ENCODE results near the gene SGCD. TPM values are rescaled to one million over a fixed set of nuclear protein-coding genes. Genes with fewer than 3 reads are reported as not detected.

SGCD gene
- polyA plus RNA-seq, 3 donors = 0.32 to 4.2 (median 2.7) TPM

DNA sequence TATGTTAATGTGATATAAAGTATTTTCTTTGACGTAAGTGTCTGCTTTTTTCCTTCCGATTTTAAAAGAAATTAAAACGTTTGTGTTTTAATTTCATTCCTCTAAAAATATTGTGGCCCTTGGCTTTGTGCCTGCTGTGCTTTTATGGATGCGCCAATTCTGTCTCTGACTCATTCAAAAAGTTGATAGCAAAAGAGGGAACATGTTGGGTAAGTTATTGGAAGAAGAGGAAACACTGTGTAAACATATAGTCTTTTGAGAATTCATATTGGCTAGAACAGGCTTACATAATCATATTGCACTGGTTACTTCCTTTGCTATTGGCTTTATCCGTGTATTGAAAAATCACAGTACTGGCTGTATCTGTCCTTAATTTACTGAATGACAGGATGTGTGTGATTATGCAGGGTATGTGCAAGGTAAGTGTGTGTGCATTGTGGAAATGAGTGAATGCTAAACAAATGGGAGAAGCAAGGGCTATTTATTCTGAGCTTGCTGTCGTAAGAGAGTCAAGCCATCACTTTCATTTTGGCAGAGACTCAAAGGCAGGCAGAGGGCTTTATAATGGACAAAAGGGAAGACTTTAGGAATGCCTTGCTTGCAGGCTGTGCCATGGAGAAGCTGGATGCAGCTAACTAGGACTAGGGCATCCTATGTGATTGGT is 67.8 kb downstream of the SGCD start:
- H3K27ac ChIP-seq (ENCODE audit: low read depth, low read length) = no peak overlapping the region
- 51 to 66% (median 64%) methylated on average over 6 of the region's 6 CpGs for WGBS, 3 donors

DNA sequence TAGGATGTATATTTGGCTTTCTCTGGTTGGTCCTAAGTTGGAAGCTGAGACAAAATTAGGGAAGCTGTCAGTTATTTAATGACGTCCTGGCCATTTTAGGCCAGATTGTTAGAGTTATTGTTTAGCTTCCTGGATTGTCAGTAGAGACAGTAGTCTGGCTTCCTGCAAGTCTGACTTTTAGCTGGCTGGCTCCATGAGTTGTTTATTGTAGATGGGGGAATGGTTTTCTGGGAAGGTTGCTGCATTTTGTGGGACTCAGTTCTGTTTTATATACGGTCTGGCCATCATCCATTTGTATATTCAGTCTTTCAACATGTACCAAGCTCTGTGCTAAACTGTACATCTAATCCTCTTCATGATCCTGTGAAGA is 68.3 kb downstream of the SGCD start:
- no peak overlapping the region for H3K27ac ChIP-seq (ENCODE audit: low read depth, low read length)
- whole genome bisulfite sequencing, 3 donors = 40 to 54% (median 53%) methylated on average over 2 of the region's 2 CpGs

DNA sequence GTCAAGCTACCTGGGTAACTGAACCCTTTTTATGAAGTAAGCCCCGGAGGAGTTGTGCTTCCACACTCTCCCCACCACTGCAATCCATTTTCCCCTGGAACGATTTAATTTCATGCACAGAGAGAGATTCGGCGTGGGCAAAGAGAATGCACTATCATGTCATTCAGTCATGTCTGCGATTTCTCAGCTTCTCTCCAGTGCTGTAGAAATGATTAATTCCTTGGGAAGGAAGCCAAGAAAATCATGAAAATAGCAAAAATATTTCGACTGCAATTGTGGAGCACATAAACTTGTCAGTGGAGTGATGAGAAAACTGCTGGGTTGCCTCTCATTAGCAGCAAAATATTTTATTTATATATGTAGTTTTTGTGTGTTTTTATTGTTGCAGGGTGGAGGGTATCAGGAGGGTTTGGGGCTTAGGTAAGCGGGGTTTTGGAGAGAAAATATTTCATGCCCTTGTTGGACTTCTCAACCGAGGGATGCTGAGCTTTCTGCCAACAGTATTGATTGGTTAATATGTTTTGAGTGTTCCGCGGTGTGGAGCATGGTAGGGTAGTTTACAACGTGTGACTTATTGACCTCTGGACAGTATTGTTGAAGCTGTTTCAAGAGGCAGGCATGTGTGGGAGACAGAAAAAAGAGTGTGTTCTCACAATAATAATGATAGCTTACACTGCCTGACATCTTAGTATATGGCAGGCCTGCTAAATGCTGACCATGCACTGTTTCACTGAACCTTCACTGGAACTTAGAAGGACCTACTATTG is 69.3 kb downstream of the SGCD start:
- 44 to 58% (median 53%) methylated on average over 11 of the region's 11 CpGs for WGBS, 3 donors
- no peak overlapping the region for H3K27ac ChIP-seq (ENCODE audit: low read depth, low read length)

DNA sequence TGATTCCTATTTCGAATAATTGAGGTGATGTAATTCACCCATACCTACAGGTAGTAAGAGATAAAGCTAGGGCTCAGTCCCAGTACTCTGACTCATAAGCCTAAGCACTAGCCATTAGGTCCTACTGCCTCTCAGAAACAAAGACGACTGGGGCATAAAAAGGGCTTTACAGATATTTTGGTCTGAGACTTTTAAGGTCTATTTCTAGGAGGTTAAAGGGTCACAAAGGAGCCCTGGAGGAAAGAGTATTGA is 69.8 kb downstream of the SGCD start:
- no peak overlapping the region for H3K27ac ChIP-seq (ENCODE audit: low read depth, low read length)
- 61 to 76% (median 68%) methylated on average over 2 of the region's 2 CpGs for WGBS, 3 donors

DNA sequence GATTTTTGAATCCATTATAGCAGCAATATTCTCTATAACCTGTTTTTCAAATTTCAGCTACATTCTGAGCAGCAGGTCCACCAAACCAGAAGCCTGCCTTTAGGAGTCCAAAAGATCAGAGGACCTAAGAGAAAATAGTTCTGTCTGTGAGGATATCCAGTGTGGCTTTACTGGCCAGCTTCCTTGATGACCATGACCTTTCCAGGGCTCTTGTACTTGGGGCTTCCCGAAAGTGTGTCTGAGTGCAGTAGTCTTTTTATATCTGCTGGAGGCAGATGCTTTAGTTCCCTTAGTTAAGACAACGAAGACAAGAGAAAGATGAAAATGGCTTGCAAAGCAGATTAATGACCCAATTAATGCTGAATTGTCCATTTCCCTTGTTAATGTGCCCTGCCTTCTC is 72.4 kb downstream of the SGCD start:
- 65 to 75% (median 65%) methylated on average over 2 of the region's 2 CpGs for WGBS, 3 donors
- H3K27ac ChIP-seq (ENCODE audit: low read depth, low read length) = no peak overlapping the region

DNA sequence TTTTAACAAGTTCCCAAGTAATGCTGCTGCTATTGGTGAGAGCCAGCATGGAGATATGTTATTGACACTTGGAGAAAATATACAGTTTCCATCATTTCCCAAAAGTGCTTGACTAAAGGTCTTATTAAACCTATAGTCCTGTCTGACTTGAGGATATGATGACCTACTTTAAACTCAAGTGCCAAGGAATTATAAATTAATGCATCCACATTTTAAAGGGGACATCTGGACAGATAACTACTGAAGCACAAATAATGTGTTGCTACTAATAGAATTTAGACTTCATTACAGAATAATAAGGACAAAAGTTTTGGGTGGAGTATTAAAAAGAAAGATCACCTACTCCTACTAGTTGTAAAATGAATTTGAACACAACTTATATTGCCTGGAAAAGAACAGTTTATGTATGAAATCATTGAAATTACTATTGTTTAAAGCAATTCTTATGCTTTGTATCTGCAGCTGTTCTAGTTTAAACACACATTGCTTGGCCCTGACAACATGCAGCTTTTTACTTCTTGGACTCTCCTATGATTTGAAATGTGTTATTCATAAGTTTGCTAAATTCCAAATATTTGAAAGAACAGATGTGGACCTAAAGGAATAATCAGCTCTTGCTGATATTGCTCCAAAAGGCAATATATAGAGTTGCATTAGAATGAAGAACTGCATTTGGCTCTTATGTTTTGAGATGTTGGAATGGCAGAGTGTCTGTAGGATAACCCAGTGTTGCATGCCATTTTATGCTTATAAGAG is 73.4 kb downstream of the SGCD start:
- no peak overlapping the region for H3K27ac ChIP-seq (ENCODE audit: low read depth, low read length)

DNA sequence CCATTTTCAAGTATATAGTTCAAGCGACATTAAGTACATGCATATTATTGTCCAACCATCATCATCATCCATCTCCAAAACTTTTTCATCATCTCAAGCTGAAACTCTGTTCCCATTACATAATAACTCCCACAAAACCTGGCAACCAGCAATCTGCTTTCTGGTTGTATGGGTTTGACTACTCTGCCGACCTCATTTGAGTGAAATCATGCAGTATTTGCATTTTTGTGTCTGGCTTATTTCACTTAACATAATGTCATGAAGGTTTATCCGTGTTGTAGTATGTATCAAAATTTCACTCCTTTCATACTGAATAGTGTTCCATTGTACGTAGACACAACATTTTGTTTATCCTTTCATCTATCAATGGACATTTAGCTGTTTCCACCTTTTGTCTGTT is 74.8 kb downstream of the SGCD start:
- WGBS, 3 donors = 73 to 80% (median 74%) methylated on average over 4 of the region's 4 CpGs
- H3K27ac ChIP-seq (ENCODE audit: low read depth, low read length) = no peak overlapping the region

DNA sequence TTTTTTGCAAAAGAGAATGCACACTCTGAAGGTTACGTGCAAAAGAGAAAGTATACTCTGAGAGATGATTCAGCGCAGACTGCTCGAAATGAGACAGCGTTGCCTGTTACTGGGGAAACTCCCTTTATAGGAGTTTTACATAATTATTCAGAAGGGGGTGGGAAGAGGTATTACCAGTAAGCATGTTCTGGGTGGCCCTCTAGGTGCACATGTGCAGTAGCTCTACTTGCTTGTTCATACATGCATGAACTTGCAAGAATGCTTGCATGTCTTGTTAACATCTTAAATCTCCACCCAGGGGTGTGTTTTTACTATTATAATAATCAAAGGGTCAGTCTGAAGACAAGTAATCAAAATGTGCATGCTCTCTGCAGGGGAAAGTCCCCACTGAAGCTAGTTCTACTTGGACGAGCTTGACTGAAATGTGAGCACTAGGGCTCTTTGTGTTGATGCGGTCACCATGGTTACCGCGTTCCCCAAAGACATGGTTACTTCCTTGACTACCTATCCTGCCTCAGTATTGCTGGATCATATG is 75.5 kb downstream of the SGCD start:
- WGBS, 3 donors = 76 to 78% (median 77%) methylated on average over 8 of the region's 8 CpGs

DNA sequence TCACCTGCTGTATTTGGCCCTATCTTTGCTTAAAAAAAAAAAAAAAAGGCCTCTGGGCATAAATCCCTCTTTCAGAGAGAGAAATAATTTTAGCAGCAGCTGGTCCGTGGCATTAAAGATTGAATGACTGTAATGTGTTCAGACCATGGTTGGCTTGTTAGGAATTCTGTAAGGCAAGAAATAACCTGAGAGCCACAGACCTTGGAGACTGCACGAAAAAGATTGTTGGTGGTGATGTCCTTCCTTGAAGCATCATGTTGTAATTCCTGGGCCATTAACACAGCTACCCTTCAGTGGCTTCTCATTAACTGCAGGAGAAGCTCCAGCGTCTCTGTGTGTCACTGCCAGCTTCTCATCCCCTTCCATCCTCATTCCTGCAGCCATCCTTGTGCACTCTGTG is 79.0 kb downstream of the SGCD start:
- 61 to 88% (median 85%) methylated on average over 3 of the region's 3 CpGs for WGBS, 3 donors
- H3K27ac ChIP-seq (ENCODE audit: low read depth, low read length) = no peak overlapping the region

More for the DNA sequence above, 75.5 kb downstream of the SGCD start:
- H3K27ac ChIP-seq (ENCODE audit: low read depth, low read length) = no peak overlapping the region

DNA sequence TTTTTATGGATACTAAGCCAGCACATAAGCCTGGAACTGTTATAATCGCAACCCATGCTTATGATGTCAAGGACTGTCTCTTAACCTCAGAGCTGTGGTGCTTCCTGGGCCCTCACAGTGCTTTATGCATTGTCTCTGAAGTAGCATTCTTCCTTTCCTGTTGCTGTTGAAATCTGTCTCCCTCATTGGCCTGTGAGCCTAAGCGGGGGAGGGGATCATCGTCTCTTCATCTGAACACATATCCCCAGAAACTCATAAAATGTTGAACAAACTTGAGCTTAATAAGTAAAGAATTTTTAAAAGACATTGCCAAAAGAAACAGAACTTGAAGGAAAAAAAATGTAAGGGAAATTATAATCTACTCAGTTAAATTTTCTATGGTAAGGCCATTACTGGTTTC is 80.3 kb downstream of the SGCD start:
- WGBS, 3 donors = 79 to 92% (median 84%) methylated on average over 3 of the region's 3 CpGs

DNA sequence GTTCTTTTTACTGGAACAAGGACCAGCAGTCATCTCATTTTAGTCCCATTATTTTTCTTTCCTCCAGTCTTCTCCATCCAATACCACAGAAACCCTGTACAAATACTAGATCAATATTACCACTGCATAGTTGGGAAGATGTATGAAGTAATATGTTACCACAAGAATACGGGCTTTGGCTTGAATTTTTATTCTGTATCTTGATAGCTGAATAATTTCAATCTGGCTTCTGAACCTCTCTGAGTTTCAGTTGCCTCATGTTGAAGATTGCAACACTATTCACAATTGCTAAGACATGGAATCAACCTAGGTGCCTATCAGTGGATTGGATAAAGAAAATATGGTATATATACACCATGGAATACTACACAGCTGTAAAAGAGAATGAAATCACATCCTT is 82.9 kb downstream of the SGCD start:
- WGBS, 3 donors = 77 to 81% (median 79%) methylated on average over 1 of the region's 1 CpG
- no peak overlapping the region for H3K27ac ChIP-seq (ENCODE audit: low read depth, low read length)

More for the DNA sequence above, 80.3 kb downstream of the SGCD start:
- H3K27ac ChIP-seq (ENCODE audit: low read depth, low read length) = no peak overlapping the region

DNA sequence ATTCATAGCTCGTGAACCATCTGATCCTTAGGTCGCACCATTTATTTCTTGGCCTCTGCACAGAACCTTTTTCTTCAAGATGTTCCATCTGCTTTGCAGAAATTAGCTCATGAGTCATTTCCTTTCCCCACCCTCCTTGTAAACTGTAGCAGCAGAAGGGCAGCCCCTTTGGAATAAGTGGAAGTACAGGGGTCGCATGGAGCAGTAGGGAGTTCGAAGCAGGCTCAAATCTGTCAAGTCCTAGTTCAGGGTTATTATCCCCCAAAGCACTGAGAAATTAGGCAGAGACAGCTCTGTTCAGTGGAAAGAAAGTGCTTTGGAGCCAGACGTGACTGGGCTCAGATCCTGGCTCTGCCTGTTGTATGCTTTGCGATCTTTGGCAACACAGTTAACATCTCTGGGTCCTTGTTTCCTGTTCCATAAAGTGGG is 84.2 kb downstream of the SGCD start:
- H3K27ac ChIP-seq (ENCODE audit: low read depth, low read length) = no peak overlapping the region
- WGBS, 3 donors = 20 to 61% (median 32%) methylated on average over 6 of the region's 6 CpGs

DNA sequence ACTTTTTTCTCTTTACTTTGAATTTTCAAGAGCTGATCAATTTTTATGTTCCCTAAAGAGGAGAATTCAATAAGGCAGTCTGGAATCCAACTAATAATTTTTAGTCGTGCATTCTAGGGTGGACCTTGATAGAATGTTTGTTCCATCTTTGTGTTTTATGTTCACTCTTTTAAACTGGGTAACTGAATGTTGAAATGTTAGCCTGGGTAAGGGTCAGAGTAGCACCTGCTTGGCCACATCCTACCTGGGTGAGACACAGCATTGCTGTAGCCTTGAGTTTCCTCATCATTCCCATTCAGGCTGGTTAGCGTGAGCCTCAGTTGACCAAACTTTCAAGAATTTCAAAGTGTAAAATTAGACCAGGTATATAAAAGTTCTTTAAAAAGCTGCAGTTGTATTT is 85.0 kb downstream of the SGCD start:
- no peak overlapping the region for H3K27ac ChIP-seq (ENCODE audit: low read depth, low read length)
- WGBS, 3 donors = 62 to 84% (median 83%) methylated on average over 2 of the region's 2 CpGs

DNA sequence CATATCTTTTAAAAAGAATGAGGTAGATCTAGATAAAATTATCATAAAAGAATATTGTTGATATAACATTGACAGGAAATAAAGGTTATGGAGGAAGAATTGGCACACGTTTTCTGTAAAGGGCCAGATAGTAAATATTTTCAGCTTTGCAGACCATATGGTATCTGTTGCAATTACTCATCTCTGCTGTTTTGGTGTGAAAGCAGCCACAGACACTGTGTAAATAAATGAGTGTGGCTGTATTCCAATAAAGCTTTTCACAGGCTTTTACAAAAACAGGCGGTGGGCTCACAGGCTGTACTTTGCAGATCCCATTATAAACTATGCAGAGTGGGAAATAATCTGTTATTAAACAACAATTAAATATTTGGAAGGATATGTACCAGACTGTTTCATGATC is 87.4 kb downstream of the SGCD start:
- WGBS, 3 donors = 15 to 55% (median 46%) methylated on average over 2 of the region's 2 CpGs
- H3K27ac ChIP-seq (ENCODE audit: low read depth, low read length) = no peak overlapping the region

DNA sequence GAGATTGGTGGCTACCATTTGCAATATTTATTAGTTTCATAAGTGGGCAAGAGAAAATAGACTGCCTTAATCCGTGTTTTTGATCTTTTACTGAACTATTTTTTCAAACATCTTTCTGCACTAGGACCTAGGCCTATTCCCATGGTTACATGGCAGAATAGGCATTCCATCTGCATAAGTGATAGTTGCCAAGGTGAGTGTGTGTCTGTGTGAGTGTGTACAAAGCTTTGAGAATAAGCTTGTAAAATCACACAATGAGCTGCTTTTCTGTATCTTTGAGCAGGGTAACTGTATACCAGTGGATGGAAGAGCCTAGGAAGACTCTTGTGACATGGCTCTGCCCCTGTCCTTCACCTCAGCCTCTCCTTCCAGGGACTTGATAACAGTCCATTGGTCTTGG is 92.7 kb downstream of the SGCD start:
- 73 to 92% (median 86%) methylated on average over 1 of the region's 1 CpG for WGBS, 3 donors
- H3K27ac ChIP-seq (ENCODE audit: low read depth, low read length) = no peak overlapping the region

DNA sequence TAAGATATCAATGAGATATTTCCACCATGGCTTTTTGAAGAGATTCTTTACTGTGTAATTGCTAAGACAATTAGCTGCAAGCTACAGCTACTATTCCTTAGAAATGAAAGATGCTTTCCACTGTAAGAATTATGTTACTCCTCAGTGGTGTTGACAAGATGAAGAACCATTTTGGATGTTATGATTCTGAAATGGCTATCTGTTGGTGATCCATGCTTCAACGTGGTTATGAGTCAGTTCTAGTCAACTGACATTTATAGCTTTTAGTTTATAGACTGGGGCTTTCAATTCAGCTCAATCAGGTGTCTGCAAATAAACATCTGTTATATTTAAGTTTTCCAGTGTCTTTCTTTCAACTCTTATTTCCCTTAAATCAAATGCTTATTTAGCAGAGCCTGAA is 93.7 kb downstream of the SGCD start:
- 46 to 58% (median 50%) methylated on average over 1 of the region's 1 CpG for WGBS, 3 donors

DNA sequence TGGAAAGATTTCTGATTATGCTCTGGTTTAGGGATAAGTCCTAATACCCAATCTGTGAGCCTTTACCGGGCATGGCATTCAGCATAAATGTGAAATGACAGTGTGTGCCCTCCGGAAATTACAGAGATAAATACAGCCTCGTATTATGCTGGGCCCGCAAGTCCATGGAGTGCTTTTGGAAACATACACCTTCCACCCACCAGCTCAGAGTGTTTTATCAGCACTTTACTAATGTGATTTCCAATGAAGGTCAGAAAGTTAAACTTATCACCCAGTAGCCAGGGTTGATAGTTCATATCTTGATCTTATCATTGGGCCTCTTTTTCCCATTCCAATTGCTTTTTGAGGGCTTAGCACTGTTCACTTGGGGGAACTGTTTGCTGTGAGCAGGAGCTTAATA is 94.8 kb downstream of the SGCD start:
- no peak overlapping the region for H3K27ac ChIP-seq (ENCODE audit: low read depth, low read length)
- WGBS, 3 donors = 67 to 81% (median 77%) methylated on average over 4 of the region's 4 CpGs

More for the DNA sequence above, 93.7 kb downstream of the SGCD start:
- H3K27ac ChIP-seq (ENCODE audit: low read depth, low read length) = no peak overlapping the region

DNA sequence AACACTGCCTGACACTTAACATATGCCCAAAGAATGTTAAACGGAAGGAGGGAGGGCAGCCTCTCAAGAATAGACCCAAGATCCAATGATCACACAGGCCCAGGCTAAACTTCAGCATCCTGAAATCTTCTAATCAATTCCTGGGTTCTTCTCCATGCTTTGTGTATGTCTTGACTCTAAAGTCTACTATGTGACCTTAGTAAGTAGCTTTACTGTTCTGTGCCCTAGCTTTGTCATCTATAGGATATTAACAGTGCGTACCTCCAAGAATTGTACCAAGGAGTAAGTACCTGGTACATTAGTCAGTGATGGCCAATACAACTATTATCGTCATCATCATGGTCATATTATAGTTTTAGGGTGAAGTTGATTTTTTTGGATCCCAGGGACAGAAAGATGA is 96.6 kb downstream of the SGCD start:
- 55 to 64% (median 60%) methylated on average over 3 of the region's 3 CpGs for WGBS, 3 donors

DNA sequence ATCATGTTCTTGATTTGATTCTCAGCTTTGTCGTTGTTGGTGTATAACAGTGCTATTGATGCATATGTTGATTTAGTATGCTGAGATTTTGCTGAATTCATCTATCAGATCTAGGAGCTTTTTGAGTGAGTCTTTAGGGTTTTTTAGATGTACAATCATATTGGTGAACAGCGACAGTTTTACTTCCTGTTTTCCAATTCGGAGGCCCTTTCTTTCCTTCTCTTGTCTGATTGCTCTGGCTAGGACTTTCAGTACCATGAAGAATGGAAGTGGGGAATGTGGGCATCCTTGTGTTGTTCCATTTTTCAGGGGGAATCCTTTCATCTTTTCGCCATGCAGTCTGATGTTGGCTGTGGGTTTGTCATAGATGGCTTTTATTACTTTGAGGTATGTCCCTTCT is 100.4 kb downstream of the SGCD start:
- 89 to 90% (median 89%) methylated on average over 4 of the region's 4 CpGs for WGBS, 3 donors

More for the DNA sequence above, 96.6 kb downstream of the SGCD start:
- H3K27ac ChIP-seq (ENCODE audit: low read depth, low read length) = no peak overlapping the region

More for the DNA sequence above, 100.4 kb downstream of the SGCD start:
- H3K27ac ChIP-seq (ENCODE audit: low read depth, low read length) = no peak overlapping the region
